LNCAP (cell line): ENCODE results near the gene EXD3.

Experiments used
- CTCF ChIP-seq: fragments of 450-650 bp; IDR thresholded peaks from 2 replicates; pipeline ENCODE4 v1.5.1; 2017; ENCODE audit warnings: mild to moderate bottlenecking

Gene EXD3

DNA sequence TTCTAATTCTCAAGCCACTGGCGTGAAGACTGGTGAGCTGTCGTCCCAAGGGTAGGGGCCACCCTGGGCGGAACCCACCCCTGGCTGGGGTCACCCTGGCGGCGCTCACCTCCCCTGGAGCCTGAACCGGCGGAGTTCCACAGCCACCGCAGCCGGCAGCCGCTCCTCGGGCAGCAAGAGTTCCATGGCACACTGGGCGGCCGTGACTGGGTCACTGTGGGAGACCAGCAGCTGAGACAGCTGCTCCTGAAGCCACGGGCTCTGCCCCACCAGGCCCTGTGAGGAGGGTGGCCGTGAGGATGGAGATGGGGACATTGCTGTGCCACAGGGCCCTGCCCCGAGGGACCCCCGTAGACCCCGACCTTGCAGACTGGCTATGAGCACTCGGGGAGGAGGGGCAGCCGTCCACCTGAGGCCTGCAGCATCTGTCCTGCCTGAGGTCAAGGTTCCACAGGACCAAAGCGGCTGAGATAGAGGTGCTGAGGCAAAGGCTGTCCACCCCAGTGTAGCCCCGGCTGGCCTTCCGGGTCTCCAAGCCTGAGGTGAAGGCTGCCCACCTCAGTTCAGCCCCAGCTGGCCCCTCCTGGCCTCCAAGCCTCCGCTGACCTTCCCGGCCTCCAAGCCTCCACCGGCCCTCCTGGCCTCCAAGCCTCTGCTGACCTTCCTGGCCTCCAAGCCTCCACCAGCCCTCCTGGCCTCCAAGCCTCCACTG is 70.3 kb downstream of the EXD3 start:
- no peak for TF ChIP-seq CTCF

GRCh38 chr9:137351781-137352501 is 71.0 kb downstream of the EXD3 start:
- TF ChIP-seq CTCF: no peak

DNA sequence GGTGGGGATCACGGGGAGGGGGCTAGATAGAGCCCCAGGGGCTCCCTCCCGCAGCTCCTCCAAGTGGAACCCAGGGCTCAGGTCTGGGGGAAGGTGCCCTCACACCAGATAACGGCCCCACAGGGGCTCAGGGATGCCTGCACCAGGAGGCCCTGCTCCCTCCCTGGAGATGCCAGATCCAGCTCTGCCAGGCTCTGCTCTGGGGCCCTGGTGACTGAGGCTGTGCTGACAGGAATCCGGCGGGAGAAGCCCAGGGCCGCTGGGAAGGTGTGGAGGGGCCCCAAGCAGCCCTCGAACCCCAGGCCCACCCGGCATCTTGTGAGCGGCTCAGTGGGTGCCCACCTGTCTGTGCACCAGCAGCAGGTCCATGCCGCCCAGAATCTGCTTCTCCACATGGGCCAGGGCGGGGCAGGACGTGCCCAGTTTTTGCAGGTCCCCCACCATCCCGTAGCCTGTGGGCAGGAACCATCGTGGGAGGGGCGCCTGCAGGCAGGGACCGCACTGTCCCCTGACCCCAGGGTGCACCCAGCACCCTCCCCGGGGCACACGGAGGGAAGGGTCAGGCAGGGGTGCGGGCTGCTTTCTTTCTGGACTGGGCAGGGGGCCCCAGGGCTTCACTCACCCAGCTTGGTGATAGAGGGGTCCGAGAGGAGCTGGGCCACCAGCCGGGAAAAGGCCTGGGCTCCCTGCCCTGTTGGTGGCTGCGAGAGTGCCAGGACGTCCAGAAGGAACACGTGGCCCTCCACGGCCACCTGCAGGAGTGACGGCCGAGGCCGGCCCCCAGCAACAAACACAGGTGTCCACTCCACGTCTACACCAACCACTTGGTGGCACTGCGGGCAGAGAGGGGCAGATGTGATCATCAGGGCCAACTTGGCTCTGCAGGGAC is 72.0 kb downstream of the EXD3 start:
- TF ChIP-seq CTCF: no peak

GRCh38 chr9:137349471-137350033 is 73.4 kb downstream of the EXD3 start:
- TF ChIP-seq CTCF: no peak

DNA sequence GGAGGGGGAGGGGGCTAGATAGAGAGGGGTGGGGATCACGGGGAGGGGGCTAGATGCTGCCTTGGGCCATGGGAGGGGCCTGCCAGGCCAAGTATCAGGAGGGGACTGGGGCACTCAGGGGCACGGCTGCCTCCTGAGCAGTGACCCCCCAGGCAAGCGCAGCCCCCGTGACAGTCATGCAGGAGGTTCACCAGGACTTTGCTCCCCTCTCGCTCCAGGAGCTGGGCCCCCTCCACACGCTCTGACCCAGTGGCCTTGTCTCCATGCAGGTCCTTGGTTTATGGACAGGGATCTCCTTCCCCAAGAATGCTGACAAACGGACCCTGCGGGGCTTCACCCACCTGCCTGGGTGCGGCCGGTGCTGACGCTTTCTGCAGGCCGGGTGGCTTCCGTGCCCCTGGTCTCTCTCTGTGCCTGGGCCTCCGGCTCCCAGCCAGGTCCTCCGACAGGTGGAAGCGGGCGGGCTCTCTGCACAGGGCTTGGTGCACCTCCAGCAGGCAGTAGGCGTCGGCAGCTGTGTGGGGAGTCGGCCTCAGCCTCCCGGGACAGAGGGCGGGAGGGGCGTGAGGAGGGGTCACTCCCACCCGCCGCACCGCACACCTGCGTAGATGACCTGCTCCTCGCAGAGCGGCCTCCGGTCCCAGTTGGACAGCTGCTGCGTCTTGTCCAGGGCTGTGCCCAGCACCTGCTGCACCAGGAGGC is 74.0 kb downstream of the EXD3 start:
- no peak for TF ChIP-seq CTCF

- TF ChIP-seq CTCF: no peak
Observed at GRCh38 chr9:137347928-137348327, 75.0 kb downstream of the EXD3 start.

- TF ChIP-seq CTCF: no peak
Observed at GRCh38 chr9:137342482-137342881, 80.5 kb downstream of the EXD3 start.
